Esophagus squamous epithelium (tissue), 5 donors: ENCODE measurements around the gene RFTN1. TPM values are rescaled to one million over a fixed set of nuclear protein-coding genes. Genes with fewer than 3 reads are reported as not detected.

Experiments
- DNase-seq: peaks from one replicate; lab custom pipeline; 2025; lab: John Stamatoyannopoulos, UW
- H3K27ac ChIP-seq, 4 donors: fragments of 200-600 bp; sonication (generic); one replicate each; pipeline ENCODE4 v1.5.1; 2016 to 2019; ENCODE audit warnings: mild to moderate bottlenecking in 1 of 4
- H3K27me3 ChIP-seq, 4 donors: fragments of 200-600 bp; sonication (generic); 1 replicate in 3 of 4; 2 replicates in 1 of 4; pipeline versions ENCODE4 v1.5.1 to v1.6.0; 2017 to 2021; ENCODE audit warnings: antibody characterized with exemption in 1 of 4
- H3K36me3 ChIP-seq, 3 donors: fragments of 200-600 bp; sonication (generic); one replicate each; pipeline ENCODE4 v1.5.1; 2016 to 2019
- H3K4me1 ChIP-seq, 3 donors: fragments of 200-600 bp; sonication (generic); one replicate each; pipeline ENCODE4 v1.5.1; 2017 to 2019
- H3K4me3 ChIP-seq, 4 donors: fragments of 200-600 bp; sonication (generic); 1 replicate in 3 of 4; 2 replicates in 1 of 4; pipeline ENCODE4 v1.5.1; 2016 to 2019; ENCODE audit warnings: mild to moderate bottlenecking in 2 of 4, moderate library complexity in 1 of 4
- H3K9me3 ChIP-seq, 3 donors: fragments of 200-600 bp; sonication (generic); one replicate each; pipeline ENCODE4 v1.5.1; 2016 to 2019
- POLR2A ChIP-seq, 4 donors: fragments of 450-650 bp; IDR thresholded peaks; one replicate each; pipeline ENCODE4 v1.6.1; 2017; ENCODE audit warnings: antibody characterized with exemption in 4 of 4, mild to moderate bottlenecking in 4 of 4, moderate library complexity in 3 of 4
- WGBS, 2 donors: methylation state at CpG; one replicate each; pipeline ENCODE4 v1.1.5; 2018; 5-methylcytosine and 5-hydroxymethylcytosine counted together
- intact Hi-C: fragments of 100-400 bp; cut with DNase I; formaldehyde crosslinking; loops from one replicate; pipeline ENCODE4 v1.15.0; 2022
- total RNA-seq, 4 donors: library from RNA; depleted of rRNA; stranded (reverse); fragments of >200 nt; gene quantifications; one replicate each; pipeline ENCODE4 v1.1.0, GENCODE V29; 2016
- TF ChIP-seq, protein P1 (sequence below), 6 experiments: fragments of 450-650 bp in 4 of 6; fragments of 200-600 bp in 2 of 6; sonication (generic) in 2 of 6; IDR thresholded peaks; one replicate each; pipeline ENCODE4 v1.5.1; 2016 to 2019; ENCODE audit warnings: antibody characterized with exemption in 6 of 6, mild to moderate bottlenecking in 4 of 6, moderate library complexity in 4 of 6
- donor health status: DM: yes; HTN: yes; CAD: no.

The RFTN1 gene
- total RNA-seq, 4 donors from 2014 or later, result 5.0 to 22.7 (median 12.4) TPM

GRCh38 chr3:16522834-16523233 is 9.3 kb upstream of the RFTN1 start:
- Histone ChIP-seq H3K4me3 (no peak overlapping the region), H3K27ac (no peak overlapping the region), H3K27me3 (peaks cover 0 to 8% (median 0%) of the 10 kb centered on the region in 4 donors), H3K9me3 (no peaks in the 10 kb centered on the region), H3K36me3 (no peaks in the 10 kb centered on the region), H3K4me1 (peaks cover 0 to 11% (median 0%) of the 10 kb centered on the region in 3 donors)
- intact Hi-C loops, result no loop called here
- no peak for DNase-seq
- TF ChIP-seq, protein P1, sequence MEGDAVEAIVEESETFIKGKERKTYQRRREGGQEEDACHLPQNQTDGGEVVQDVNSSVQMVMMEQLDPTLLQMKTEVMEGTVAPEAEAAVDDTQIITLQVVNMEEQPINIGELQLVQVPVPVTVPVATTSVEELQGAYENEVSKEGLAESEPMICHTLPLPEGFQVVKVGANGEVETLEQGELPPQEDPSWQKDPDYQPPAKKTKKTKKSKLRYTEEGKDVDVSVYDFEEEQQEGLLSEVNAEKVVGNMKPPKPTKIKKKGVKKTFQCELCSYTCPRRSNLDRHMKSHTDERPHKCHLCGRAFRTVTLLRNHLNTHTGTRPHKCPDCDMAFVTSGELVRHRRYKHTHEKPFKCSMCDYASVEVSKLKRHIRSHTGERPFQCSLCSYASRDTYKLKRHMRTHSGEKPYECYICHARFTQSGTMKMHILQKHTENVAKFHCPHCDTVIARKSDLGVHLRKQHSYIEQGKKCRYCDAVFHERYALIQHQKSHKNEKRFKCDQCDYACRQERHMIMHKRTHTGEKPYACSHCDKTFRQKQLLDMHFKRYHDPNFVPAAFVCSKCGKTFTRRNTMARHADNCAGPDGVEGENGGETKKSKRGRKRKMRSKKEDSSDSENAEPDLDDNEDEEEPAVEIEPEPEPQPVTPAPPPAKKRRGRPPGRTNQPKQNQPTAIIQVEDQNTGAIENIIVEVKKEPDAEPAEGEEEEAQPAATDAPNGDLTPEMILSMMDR (IDR thresholded peaks at IDR 0.05), result no peak
- no peak for TF ChIP-seq POLR2A (IDR thresholded peaks at IDR 0.05)

- no peak for DNase-seq
- Histone ChIP-seq H3K4me1 (peaks cover 0 to 25% (median 7%) of the 10 kb centered on the region in 3 donors), H3K4me3 (no peak overlapping the region), H3K36me3 (no peaks in the 10 kb centered on the region), H3K9me3 (no peaks in the 10 kb centered on the region), H3K27ac (no peak overlapping the region), H3K27me3 (peaks cover 0 to 8% (median 0%) of the 10 kb centered on the region in 4 donors)
- intact Hi-C loops, result no loop called here
- TF ChIP-seq, protein P1 (IDR thresholded peaks at IDR 0.05), result no peak
- TF ChIP-seq POLR2A (IDR thresholded peaks at IDR 0.05), result no peak
- 36 to 51% methylated on average over 4 to 5 of the region's 5 CpGs for WGBS, 2 donors
These were observed 7.7 kb upstream of the RFTN1 start for GRCh38 chr3:16520970-16521881.

GRCh38 chr3:16520241-16520969 is 6.9 kb upstream of the RFTN1 start:
- peaks cover 0 to 8% (median 0%) of the 10 kb centered on the region in 4 donors for H3K27me3 ChIP-seq
- no peak overlapping the region for H3K27ac ChIP-seq
- intact Hi-C loops, result no loop called here
- H3K4me3 ChIP-seq, result no peak overlapping the region
- peaks cover 0 to 27% (median 10%) of the 10 kb centered on the region in 3 donors for H3K4me1 ChIP-seq
- H3K36me3 ChIP-seq, result no peaks in the 10 kb centered on the region
- DNase-seq, result no peak
- TF ChIP-seq POLR2A (IDR thresholded peaks at IDR 0.05), result no peak
- TF ChIP-seq, protein P1 (IDR thresholded peaks at IDR 0.05), result no peak
- 83 to 89% methylated on average over 3 to 4 of the region's 6 CpGs for WGBS, 2 donors
- no peaks in the 10 kb centered on the region for H3K9me3 ChIP-seq

- no peak for DNase-seq
- intact Hi-C loops, result no loop called here
- 16 to 25% methylated on average over 3 of the region's 6 CpGs for WGBS, 2 donors
These were observed 3.4 kb upstream of the RFTN1 start for GRCh38 chr3:16516695-16517481.

More at GRCh38 chr3:16516695-16517481, 3.4 kb upstream of the RFTN1 start:
- TF ChIP-seq POLR2A (IDR thresholded peaks at IDR 0.05), result no peak
- TF ChIP-seq, protein P1 (IDR thresholded peaks at IDR 0.05), result peak in 4 of 6 experiments; percentile 6 to 42 (median 32)
- no peaks in the 10 kb centered on the region for H3K36me3 ChIP-seq
- no peaks in the 10 kb centered on the region for H3K9me3 ChIP-seq
- H3K27me3 ChIP-seq, result peaks cover 0 to 32% (median 0%) of the 10 kb centered on the region in 4 donors
- no peak overlapping the region for H3K4me3 ChIP-seq
- H3K27ac ChIP-seq, result peak overlapping the region in 2 of 4 donors; percentile 19 to 22
- H3K4me1 ChIP-seq, result peaks cover 8 to 48% (median 18%) of the 10 kb centered on the region in 3 donors
